HepG2 (cell line): ENCODE results near the gene POLE. TPM values are rescaled to one million over a fixed set of nuclear protein-coding genes. Genes with fewer than 3 reads are reported as not detected.

ENCODE experiments used
- ATAC-seq: fragments of 200-7000 bp; cut with Tn5 transposase; 3 replicates; pipeline ENCODE4 v1.9.1; 2020; ENCODE audit warnings: mild to moderate bottlenecking, moderate library complexity
- BruUV-seq: library from RNA; stranded (reverse); fragments of 400-500 nt; replicated peaks from 2 replicates; lab custom pipeline; 2021; lab: Mats Ljungman, UMichigan
- CTCF ChIA-PET: fragments of 300-600 bp; formaldehyde crosslinking; extraction: SDS; loops from one replicate; lab custom pipeline; 2021; ENCODE audit warnings: low total read pairs, inconsistent platforms, low intra/inter-chr PET ratio; lab: Yijun Ruan, JAX
- POLR2A ChIA-PET: fragments of 350-600 bp; sonication (Branson Sonifier 250); formaldehyde crosslinking; loops from one replicate; lab custom pipeline; 2020; ENCODE audit warnings: antibody characterized with exemption, inconsistent platforms; lab: Yijun Ruan, JAX
- DNase-seq: peaks from one replicate; pipeline ENCODE4 v3.0.0-alpha.2; 2015; ENCODE audit warnings: low spot score
- FAIRE-seq: peaks from 3 replicates; lab custom pipeline; 2011; peaks lifted over from hg19 to GRCh38; lab: Jason Lieb, UNC
- H2AFZ ChIP-seq: one replicate; pipeline ENCODE4 v1.6.1; 2011; ENCODE audit warnings: low read length, inconsistent platforms
- H3K27ac ChIP-seq: fragments of 300-600 bp; 3 replicates; pipeline ENCODE4 v1.8.0; 2011; ENCODE audit warnings: mixed run types, mild to moderate bottlenecking, mixed read lengths, low read length, inconsistent platforms; ENCODE audit not compliant: insufficient read depth; ENCODE audit errors: extremely low read length
- H3K27me3 ChIP-seq, 2 experiments: fragments of 200-600 bp in 1 of 2; 2 replicates in 1 of 2; 3 replicates in 1 of 2; pipeline versions ENCODE4 v1.6.0 to v1.8.0; 2011; ENCODE audit warnings: low read length in 2 of 2, mild to moderate bottlenecking in 2 of 2, moderate library complexity in 2 of 2, inconsistent platforms in 1 of 2; ENCODE audit not compliant: insufficient read depth in 2 of 2, control insufficient read depth in 1 of 2
- H3K36me3 ChIP-seq, 2 experiments: fragments of 200-600 bp in 1 of 2; replicated peaks in 1 of 2; 2 replicates in 1 of 2; 3 replicates in 1 of 2; pipeline versions ENCODE4 v1.5.1 to v1.8.0; 2011; ENCODE audit warnings: low read length in 2 of 2, inconsistent platforms in 1 of 2; ENCODE audit not compliant: insufficient read depth in 2 of 2, control insufficient read depth in 1 of 2
- H3K4me1 ChIP-seq: 2 replicates; pipeline ENCODE4 v1.5.1; 2012; ENCODE audit warnings: low read length, inconsistent platforms; ENCODE audit not compliant: insufficient read depth
- H3K4me2 ChIP-seq: 2 replicates; pipeline ENCODE4 v1.6.0; 2011; ENCODE audit warnings: low read depth, low read length, inconsistent platforms
- H3K4me3 ChIP-seq, 3 experiments: fragments of 200-600 bp in 1 of 3; sonication (generic), shearing (Covaris generic) in 1 of 3; replicated peaks in 1 of 3; 2 replicates each; pipeline ENCODE4 v1.5.1; 2011 to 2016; ENCODE audit warnings: low read length in 3 of 3, inconsistent platforms in 2 of 3, low read depth in 2 of 3, mild to moderate bottlenecking in 2 of 3, control low read depth in 1 of 3, mixed read lengths in 1 of 3; ENCODE audit not compliant: insufficient read depth in 1 of 3
- H3K79me2 ChIP-seq: one replicate; pipeline ENCODE4 v1.6.1; 2011; ENCODE audit warnings: low read length, inconsistent platforms; ENCODE audit not compliant: insufficient read depth
- H3K9ac ChIP-seq: 2 replicates; pipeline ENCODE4 v1.6.0; 2011; ENCODE audit warnings: mild to moderate bottlenecking, low read depth, low read length, inconsistent platforms; ENCODE audit not compliant: insufficient read depth
- H3K9me3 ChIP-seq: 2 replicates; pipeline ENCODE4 v1.5.1; 2012; ENCODE audit warnings: mild to moderate bottlenecking, low read length
- H4K20me1 ChIP-seq: 2 replicates; pipeline ENCODE4 v1.6.0; 2011; ENCODE audit warnings: inconsistent platforms, mild to moderate bottlenecking, low read length, moderate library complexity; ENCODE audit not compliant: insufficient read depth
- CHD4 ChIP-seq: fragments of 200-600 bp; sonication (generic); IDR thresholded peaks from 2 replicates; pipeline ENCODE4 v1.7.0; 2017; ENCODE audit warnings: mild to moderate bottlenecking, low read length, borderline replicate concordance
- FOXA1 ChIP-seq, 2 experiments: fragments of 450-650 bp in 1 of 2; sonication (generic) in 1 of 2; formaldehyde crosslinking in 1 of 2; IDR thresholded peaks; 2 replicates each; pipeline versions ENCODE4 v1.4.0 to v1.6.1; 2016 to 2020; ENCODE audit warnings: missing genetic modification reagents in 1 of 2
- IKZF5 ChIP-seq: IDR thresholded peaks from 2 replicates; pipeline ENCODE4 v1.6.1; 2018; ENCODE audit warnings: missing genetic modification reagents, mild to moderate bottlenecking, missing compliant biosample characterization
- IRF1 ChIP-seq: sonication (generic); formaldehyde crosslinking; IDR thresholded peaks from 2 replicates; pipeline ENCODE4 v1.4.0; 2020; ENCODE audit warnings: low read depth, mild to moderate bottlenecking, missing genetic modification reagents
- NFIB ChIP-seq: sonication (generic); formaldehyde crosslinking; IDR thresholded peaks from 2 replicates; pipeline ENCODE4 v1.9.0; 2021; ENCODE audit warnings: missing genetic modification reagents, mild to moderate bottlenecking, borderline replicate concordance
- SALL1 ChIP-seq: sonication (generic); formaldehyde crosslinking; IDR thresholded peaks from 2 replicates; pipeline ENCODE4 v1.8.0; 2022; ENCODE audit warnings: mild to moderate bottlenecking, missing genetic modification reagents
- ZBTB8A ChIP-seq: sonication (generic); formaldehyde crosslinking; IDR thresholded peaks from 2 replicates; pipeline ENCODE4 v1.4.0; 2020; ENCODE audit warnings: mild to moderate bottlenecking, low read depth, missing genetic modification reagents, borderline replicate concordance
- ZNF205 ChIP-seq: IDR thresholded peaks from 2 replicates; pipeline ENCODE4 v1.6.1; 2018; ENCODE audit warnings: missing biosample characterization, missing genetic modification reagents
- ZNF251 ChIP-seq: sonication (generic); formaldehyde crosslinking; IDR thresholded peaks from 2 replicates; pipeline ENCODE4 v1.9.0; 2021; ENCODE audit warnings: mild to moderate bottlenecking, missing genetic modification reagents
- ZNF264 ChIP-seq: sonication (generic); formaldehyde crosslinking; IDR thresholded peaks from 2 replicates; pipeline ENCODE4 v1.4.0; 2020; ENCODE audit warnings: missing genetic modification reagents
- ZNF430 ChIP-seq: sonication (generic); formaldehyde crosslinking; IDR thresholded peaks from 2 replicates; pipeline ENCODE4 v1.9.0; 2021; ENCODE audit warnings: mild to moderate bottlenecking, missing genetic modification reagents
- ZNF460 ChIP-seq: sonication (generic); formaldehyde crosslinking; IDR thresholded peaks from 2 replicates; pipeline ENCODE4 v1.5.1; 2020; ENCODE audit warnings: missing genetic modification reagents, mild to moderate bottlenecking, borderline replicate concordance
- ZNF496 ChIP-seq: sonication (generic); formaldehyde crosslinking; IDR thresholded peaks from 2 replicates; pipeline ENCODE4 v1.8.1; 2023; ENCODE audit warnings: mild to moderate bottlenecking, moderate library complexity, missing genetic modification reagents; ENCODE audit not compliant: insufficient replicate concordance
- ZNF543 ChIP-seq: sonication (generic); formaldehyde crosslinking; IDR thresholded peaks from 2 replicates; pipeline ENCODE4 v1.4.0; 2020; ENCODE audit warnings: mild to moderate bottlenecking, missing genetic modification reagents
- ZNF720 ChIP-seq: sonication (generic); formaldehyde crosslinking; IDR thresholded peaks from 2 replicates; pipeline ENCODE4 v1.4.0; 2020; ENCODE audit warnings: missing genetic modification reagents
- ZNF768 ChIP-seq: sonication (generic); formaldehyde crosslinking; IDR thresholded peaks from 2 replicates; pipeline ENCODE4 v1.4.0; 2020; ENCODE audit warnings: missing genetic modification reagents
- WGBS: methylation state at CpG from one replicate; pipeline ENCODE4 v1.1.6; 2017; ENCODE audit warnings: low lambda C conversion rate; 5-methylcytosine and 5-hydroxymethylcytosine counted together
- in situ Hi-C: cut with HindIII; loops from 2 replicates; pipeline ENCODE4 v1.10.0; 2017; ENCODE audit warnings: low pct_unique_long_range_greater_than_20kb; ENCODE audit not compliant: extremely low pct_ligation_motif_present
- intact Hi-C: fragments of 100-400 bp; cut with micrococcal nuclease; formaldehyde crosslinking; loops from one replicate; pipeline ENCODE4 v1.10.0; 2022; ENCODE audit not compliant: unreplicated experiment
- polyA plus RNA-seq, 8 experiments: library from polyadenylated mRNA; depleted of rRNA in 3 of 8; stranded (reverse) in 7 of 8; unstranded in 1 of 8; fragments of >200 nt; fragmentation: Illumina TruSeq in 4 of 8; extraction: Trizol in 4 of 8; gene quantifications; 2 replicates each; pipeline versions ENCODE4 v1.2.1 to v1.2.3, GENCODE V29; 2011 to 2016; ENCODE audit warnings: low read depth in 4 of 8, missing spikeins in 1 of 8, mixed read lengths in 1 of 8; ENCODE audit not compliant: insufficient read depth in 1 of 8
- total RNA-seq, 5 experiments: library from RNA; depleted of rRNA; stranded (reverse); fragments of >200 nt; fragmentation: Illumina TruSeq; extraction: Trizol; gene quantifications; 2 replicates each; pipeline ENCODE4 v1.2.3, GENCODE V29; 2016; ENCODE audit warnings: low read depth in 1 of 5

The POLE gene
- total and polyA plus RNA-seq, 2 of the 13 experiments (the other 11 are each of a cell fraction or from before 2014, with no cell fraction given), result 25.3 to 52.2 TPM

- Histone ChIP-seq H2AFZ (no peak overlapping the region), H3K27me3 (no peaks in the 10 kb centered on the region), H3K4me1 (no peaks in the 10 kb centered on the region), H3K4me2 (no peak overlapping the region), H4K20me1 (no peaks in the 10 kb centered on the region), H3K4me3 (no peak overlapping the region), H3K9ac (no peak overlapping the region), H3K27ac (no peak overlapping the region), H3K36me3 (peaks cover 41 to 89% of the 10 kb centered on the region in 2 experiments), H3K79me2 (no peaks in the 10 kb centered on the region), H3K9me3 (no peaks in the 10 kb centered on the region)
- ATAC-seq (no peak), DNase-seq (no peak), FAIRE-seq (no peak)
- intact Hi-C loops (no loop called here), in situ Hi-C loops (no loop called here)
- CTCF ChIA-PET, result no interaction called here
- no peak for TF ChIP-seq CHD4
- no peak for TF ChIP-seq ZNF768 (CRISPR knock-in tag)
- TF ChIP-seq SALL1 (CRISPR knock-in tag), result no peak
- TF ChIP-seq ZNF205 (CRISPR knock-in tag), result no peak
- TF ChIP-seq ZNF430 (CRISPR knock-in tag), result no peak
- TF ChIP-seq NFIB (CRISPR knock-in tag), result no peak
- TF ChIP-seq ZBTB8A (CRISPR knock-in tag), result no peak
- no peak for TF ChIP-seq IRF1
- TF ChIP-seq ZNF460 (CRISPR knock-in tag), result no peak
- no peak for TF ChIP-seq ZNF251 (CRISPR knock-in tag)
- no peak for TF ChIP-seq ZNF720 (CRISPR knock-in tag)
- TF ChIP-seq IKZF5 (CRISPR knock-in tag), result no peak
- TF ChIP-seq ZNF543 (CRISPR knock-in tag), result no peak
- no peak for TF ChIP-seq ZNF264 (CRISPR knock-in tag)
- no peak for TF ChIP-seq ZNF496 (CRISPR knock-in tag)
- TF ChIP-seq FOXA1 (IDR thresholded peaks at IDR 0.05), result no peak
- no peak for TF ChIP-seq FOXA1 (CRISPR knock-in tag; IDR thresholded peaks at IDR 0.05)
- no TSS peak for BruUV-seq
- POLR2A ChIA-PET, result no interaction called here
- 96% methylated on average over 29 of the region's 29 CpGs for WGBS
Observed at GRCh38 chr12:132662901-132663755, 24.0 kb downstream of the POLE start.
